Mesenteric fat pad (tissue), 1 donor: Measurements from ENCODE around the gene NSD2. TPM values are rescaled to one million over a fixed set of nuclear protein-coding genes. Genes with fewer than 3 reads are reported as not detected.

ENCODE experiments used
- DNase-seq: peaks from one replicate; pipeline ENCODE4 v3.0.0-alpha.2; 2020; ENCODE audit warnings: low spot score
- total RNA-seq: library from RNA; stranded (reverse); fragmentation: NEBNext Ultra II Directional; extraction: Animal tissue kit (Norgen Biotek cat#: 25700); gene quantifications from one replicate; pipeline ENCODE4 v1.2.1, GENCODE V29; 2021
- donor health status: DM: yes; HTN: yes; CAD: no.

NSD2 gene
- total RNA-seq, 1 donor from 2014 or later: 43.7 TPM

- DNase-seq: no peak
Observed at GRCh38 chr4:1863297-1864033, 7.7 kb upstream of the NSD2 start.

- no peak for DNase-seq
Observed at GRCh38 chr4:1864076-1865008, 6.9 kb upstream of the NSD2 start.

GRCh38 chr4:1866189-1866661 is 5.0 kb upstream of the NSD2 start:
- no peak for DNase-seq

- DNase-seq: no peak
Observed at GRCh38 chr4:1868293-1868692, 2.9 kb upstream of the NSD2 start.

- no peak for DNase-seq
Observed at GRCh38 chr4:1868912-1869311, 2.3 kb upstream of the NSD2 start.

GRCh38 chr4:1869530-1870327 is 1.5 kb upstream of the NSD2 start:
- no peak for DNase-seq

- DNase-seq: peak; percentile 97
Observed at GRCh38 chr4:1870328-1870577, 940 bp upstream of the NSD2 start.

GRCh38 chr4:1871471-1872021 is 353 bp downstream of the NSD2 start:
- DNase-seq: no peak

GRCh38 chr4:1872870-1873269 is 1.7 kb downstream of the NSD2 start:
- DNase-seq: no peak

- no peak for DNase-seq
Observed at GRCh38 chr4:1873291-1873690, 2.1 kb downstream of the NSD2 start.

- DNase-seq: no peak
Observed at GRCh38 chr4:1873776-1874175, 2.6 kb downstream of the NSD2 start.

- no peak for DNase-seq
Observed at GRCh38 chr4:1874201-1874600, 3.0 kb downstream of the NSD2 start.

- DNase-seq: no peak
Observed at GRCh38 chr4:1879485-1879884, 8.3 kb downstream of the NSD2 start.

GRCh38 chr4:1880332-1880731 is 9.1 kb downstream of the NSD2 start:
- DNase-seq: no peak

GRCh38 chr4:1882850-1883271 is 11.7 kb downstream of the NSD2 start:
- DNase-seq: no peak

GRCh38 chr4:1883583-1883982 is 12.4 kb downstream of the NSD2 start:
- no peak for DNase-seq

GRCh38 chr4:1885414-1885813 is 14.2 kb downstream of the NSD2 start:
- no peak for DNase-seq

- DNase-seq: no peak
Observed at GRCh38 chr4:1887052-1887451, 15.9 kb downstream of the NSD2 start.

GRCh38 chr4:1890979-1891570 is 19.9 kb downstream of the NSD2 start:
- DNase-seq: no peak

- no peak for DNase-seq
Observed at GRCh38 chr4:1895971-1896657, 24.9 kb downstream of the NSD2 start.

- DNase-seq: no peak
Observed at GRCh38 chr4:1896658-1896991, 25.4 kb downstream of the NSD2 start.
